NCI-H1436 treated with DMSO at 0.1 percent for 48 hours (cell line): ENCODE results near the gene NHLRC4.

Experiments used
- DNase-seq: peaks from one replicate; lab custom pipeline; 2025; lab: John Stamatoyannopoulos, UW

NHLRC4 gene, protein sequence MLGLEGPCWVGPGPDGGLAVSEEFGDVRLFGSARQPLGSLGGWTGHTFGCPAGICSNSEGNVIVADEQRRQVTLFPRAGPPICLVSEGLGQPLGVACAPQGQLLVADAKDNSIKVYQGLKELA

DNA sequence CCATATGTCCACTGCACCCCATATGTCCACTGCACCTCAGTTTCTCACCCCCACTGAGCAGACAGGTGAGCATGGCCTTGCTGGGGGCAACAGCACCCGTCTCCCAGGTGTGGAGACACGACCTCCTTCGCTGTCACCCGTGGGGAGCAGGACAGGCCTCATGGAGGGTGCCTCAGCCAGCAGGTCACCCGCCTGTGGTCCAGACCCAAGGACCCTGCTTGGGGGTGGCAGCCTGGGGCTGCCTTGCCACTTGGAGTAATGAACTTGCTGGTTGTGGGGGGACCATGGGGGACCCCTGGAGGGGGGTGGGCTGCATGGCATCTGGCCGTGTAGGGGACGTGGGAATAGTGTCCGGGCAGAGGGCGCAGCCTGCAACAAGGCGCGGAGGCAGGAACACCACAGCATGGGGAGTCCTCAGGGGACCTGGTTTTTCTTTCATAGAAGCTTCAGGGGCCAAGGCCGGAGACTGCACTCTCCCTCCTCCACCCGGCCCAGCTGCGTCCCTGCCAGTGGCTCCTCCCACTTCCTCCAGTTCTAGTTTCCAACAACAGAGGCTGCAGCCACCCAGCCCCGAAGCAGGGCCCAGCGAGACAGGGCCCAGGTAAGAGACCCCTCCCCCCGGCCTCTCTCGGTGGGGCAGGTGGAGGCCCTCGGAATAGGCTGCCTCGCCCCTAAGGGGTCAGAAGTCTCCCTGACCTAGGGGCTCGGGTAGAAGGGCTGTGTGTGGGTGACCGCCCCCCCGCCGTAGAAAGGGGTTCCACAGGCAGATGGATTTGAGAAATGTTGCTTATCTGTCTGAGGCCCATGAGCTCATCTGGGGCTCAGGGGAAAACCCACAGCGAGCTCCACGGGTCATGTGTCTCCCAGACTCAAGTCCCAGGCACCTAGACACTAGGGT is at the start of gene NHLRC4:
Gene NHLRC4 (plus strand): TSS at position 531 of the 898 bp plus-strand sequence. CDS start 1,043 bp downstream, outside the sequence.
- DNase-seq: no peak

DNA sequence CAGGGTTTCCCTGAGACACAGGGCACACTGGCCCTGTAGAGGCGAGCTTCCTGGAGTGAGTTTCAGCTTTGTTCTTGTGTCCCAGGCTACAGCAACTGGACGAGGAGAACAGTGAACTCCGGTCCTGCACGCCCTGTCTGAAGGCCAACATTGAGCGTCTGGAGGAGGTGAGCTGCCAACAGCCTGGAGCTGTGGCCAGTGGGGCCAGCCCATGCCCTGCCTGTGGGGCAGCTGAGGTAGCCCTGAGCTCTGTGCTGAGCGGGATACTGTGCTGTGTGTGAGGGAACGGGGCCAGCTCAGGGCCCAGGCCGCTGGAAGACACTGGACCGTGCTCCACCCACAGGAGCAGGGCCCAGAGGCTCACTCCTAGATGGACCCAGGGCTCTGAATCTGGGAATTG is 47.9 kb upstream of the NHLRC4 start:
- DNase-seq: no peak

DNA sequence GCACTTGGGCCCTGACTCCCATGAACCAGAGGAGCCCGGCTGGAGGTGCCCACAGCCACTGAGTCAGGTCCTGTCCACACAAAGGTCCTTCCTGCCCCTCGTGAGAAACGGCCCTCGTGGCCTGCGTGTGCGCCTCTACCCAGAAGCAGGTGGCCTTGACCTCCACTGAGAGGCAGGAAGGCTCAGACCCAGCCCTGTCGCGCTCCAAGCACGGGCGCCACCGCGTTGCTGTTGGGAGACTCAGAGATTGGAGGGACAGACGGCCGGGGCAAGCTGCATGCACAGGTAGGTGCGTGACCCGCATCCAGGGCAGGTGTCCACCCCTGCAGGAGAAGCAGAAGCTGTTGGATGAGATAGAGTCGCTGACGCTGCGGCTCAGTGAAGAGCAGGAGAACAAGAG is 47.4 kb upstream of the NHLRC4 start:
- no peak for DNase-seq

DNA sequence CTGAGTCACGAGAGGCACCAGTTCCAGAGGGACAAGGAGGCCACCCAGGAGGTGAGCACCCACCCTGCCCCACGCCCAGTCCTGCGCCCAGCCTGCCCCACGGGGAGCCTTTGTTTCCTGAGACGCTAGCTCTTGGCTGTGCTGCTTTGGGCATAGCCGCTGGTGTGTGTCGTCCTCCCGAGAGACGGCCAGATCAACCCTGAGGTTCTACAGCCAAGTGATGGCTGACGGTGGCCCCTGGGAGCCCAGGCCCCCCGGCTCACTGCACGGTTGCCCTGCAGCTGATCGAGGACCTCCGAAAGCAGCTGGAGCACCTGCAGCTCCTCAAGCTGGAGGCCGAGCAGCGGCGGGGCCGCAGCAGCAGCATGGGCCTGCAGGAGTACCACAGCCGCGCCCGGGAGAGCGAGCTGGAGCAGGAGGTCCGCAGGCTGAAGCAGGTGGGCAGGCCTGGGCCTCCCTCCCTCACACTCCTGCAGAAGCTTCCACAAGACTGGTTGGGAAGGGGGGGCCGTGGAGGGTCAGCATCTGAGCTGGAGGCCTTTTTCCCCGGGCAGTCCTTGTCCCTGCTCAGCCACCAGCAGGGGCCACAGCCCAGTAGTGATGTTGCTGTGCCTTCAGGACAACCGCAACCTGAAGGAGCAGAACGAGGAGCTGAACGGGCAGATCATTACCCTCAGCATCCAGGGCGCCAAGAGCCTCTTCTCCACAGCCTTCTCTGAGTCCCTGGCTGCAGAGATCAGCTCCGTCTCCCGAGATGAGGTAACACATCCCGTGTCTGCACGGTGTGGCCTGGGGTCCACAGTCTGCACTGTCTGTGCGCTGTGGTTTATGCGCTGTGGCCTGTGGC is 46.7 kb upstream of the NHLRC4 start:
- DNase-seq: no peak

DNA sequence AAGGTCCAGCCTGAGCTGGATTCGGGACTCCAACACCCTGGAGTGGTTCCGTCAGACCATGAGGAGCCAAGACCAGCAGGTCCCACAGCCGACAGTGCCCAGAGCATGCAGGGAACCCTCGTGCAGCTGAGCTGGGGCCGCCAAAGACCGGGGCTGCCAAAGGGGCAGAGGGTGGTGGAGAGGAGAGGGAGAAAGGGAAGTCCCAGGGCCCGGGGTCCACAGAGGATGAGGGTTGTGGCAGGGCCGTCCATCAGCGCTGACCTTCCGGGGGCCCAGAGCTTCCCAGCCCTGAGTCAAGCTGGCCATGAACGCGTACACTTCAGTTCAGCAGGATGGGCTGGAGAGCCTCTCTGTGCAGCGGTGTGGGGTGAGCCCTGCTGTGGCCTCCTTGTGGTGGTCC is 46.0 kb upstream of the NHLRC4 start:
- no peak for DNase-seq

DNA sequence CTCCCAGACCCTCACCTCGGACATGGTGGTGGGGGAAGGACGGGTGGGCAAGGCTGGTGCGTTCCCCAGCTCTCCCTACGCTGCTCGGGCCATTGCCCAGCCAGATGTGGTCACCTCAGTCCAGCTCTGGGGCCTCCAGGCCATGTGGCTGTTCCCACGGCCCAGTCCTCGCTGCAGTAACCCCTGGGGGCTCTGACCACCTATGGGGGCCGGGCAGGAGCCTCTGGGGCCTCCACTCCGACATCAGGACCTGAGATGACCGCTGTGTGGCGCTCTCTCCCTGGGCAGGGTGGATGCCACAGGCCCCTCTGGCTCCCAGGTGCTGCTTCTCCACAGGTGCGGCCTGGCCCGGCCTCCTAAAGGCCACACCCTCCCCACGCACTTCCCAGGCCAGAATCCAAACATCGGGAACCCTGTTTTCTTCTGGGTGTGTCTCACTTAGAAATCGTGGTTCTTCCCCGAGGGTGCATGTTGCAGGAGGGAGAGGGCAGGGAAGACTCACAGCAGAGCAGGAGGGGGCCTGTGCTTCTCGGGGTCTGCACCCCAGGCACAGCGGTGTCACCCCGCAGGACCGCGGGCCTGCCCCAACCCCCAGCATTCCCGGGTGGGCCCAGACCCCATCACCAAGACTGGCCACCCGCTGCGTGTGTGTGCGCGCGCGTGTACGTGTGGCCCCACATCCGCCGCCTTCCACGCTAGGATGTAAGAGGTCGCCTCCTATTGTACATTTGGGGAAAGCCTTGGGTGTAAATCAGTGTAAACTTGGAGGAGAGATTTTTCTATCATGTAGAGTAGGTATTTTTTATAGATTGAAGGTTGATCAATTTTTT is 45.2 kb upstream of the NHLRC4 start:
- DNase-seq: no peak

DNA sequence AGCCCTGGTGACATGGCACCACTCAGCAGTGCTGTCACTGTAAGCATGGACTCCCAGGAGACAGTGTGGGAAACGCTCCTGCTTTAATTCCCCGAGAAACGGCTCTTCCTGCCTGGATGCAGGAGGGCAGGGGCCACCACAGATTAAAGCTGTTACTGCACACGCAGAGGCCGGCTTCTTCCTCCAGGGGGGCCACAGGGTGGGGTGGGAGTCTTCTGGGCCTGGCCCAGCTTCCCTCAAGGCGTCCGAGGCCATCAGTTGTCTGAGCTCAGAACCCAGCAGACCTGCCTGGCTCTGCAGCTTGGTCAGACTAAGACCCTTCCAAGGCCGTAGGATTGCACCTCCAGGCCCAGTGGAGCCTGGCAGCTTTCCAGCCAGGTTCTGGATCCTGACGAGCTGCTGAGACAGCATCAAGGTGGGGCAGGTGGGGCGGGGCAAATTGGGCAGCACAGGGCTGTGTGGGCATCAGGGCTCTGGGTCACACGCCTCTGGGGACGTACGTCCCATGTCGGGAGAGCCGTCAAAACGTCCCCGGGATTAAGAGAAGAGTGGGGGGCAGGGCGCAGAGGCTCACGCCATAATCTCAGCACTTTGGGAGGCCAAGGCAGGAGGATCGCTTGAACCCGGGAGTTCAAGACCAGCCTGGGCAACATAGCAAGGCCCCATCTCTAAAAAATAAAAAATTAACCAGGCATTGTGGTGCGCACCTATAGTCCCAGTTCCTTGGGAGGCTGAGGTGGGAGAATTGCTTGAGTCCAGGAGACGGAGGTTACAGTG is 44.3 kb upstream of the NHLRC4 start:
- no peak for DNase-seq

DNA sequence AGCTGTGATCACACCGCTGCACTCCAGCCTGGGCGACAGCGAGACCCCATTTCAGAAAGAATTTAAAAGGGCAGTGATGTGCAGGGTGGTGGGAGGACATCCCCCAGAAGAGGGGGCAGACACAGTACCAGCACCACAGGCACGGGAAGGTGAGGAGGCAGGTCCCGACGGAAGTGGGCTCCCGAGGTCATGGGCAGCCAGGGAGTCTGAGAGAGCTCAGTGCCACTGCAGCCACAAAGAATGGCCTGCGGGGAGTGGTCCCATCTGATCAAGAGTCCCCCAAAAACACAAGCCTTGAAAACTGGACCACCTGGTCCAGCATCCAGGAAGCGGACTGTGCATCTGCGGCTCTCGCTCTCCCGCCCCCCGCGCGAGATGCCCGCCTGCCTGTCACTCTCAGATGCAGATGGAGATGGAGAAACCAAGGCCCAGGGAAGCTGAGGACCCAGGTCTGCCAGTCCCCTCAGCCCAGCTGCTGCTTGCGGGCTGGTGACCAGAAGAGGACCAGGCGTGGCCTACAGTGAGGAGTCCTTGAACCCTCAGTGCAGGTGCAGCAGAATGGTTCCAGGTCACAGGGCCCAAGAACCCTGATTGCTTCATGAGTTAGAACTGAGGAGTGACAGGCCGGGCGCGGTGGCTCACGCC is 43.6 kb upstream of the NHLRC4 start:
- DNase-seq: no peak

DNA sequence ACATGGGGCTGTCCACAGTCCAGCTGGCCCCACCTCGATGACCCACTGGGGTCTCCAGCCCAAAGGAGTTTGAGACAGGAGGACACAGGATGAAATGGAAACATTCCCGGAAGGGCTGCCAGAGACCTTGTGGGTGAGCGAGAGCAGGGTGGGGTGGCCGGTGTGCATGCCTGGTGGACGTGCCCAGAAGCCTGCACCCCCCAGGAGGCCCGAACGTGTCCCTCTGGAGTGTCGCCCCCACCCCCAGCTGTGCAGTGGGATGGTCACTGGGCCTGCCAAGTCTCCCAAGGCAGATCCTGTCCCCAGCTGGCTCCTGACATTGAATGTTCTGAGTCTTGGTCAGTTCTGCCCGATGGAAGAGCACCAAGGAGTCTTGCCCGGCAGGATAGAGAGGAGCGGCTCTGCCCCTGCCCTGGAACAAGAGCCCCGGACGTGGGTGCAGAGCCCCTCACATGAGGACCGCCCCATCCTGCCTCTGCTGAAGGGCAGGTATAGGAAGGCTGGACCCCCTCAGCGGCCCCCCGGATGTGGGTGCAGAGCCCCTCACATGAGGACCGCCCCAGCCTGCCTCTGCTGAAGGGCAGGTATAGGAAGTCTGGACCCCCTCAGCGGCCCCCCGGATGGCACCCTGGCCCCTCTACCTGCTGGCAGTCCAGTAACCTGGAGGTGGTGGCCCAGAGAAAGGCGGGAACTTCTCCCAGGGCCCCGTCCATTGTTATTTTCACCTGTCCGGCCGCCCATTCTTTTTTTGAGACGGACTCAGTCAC is 42.3 kb upstream of the NHLRC4 start:
- no peak for DNase-seq

DNA sequence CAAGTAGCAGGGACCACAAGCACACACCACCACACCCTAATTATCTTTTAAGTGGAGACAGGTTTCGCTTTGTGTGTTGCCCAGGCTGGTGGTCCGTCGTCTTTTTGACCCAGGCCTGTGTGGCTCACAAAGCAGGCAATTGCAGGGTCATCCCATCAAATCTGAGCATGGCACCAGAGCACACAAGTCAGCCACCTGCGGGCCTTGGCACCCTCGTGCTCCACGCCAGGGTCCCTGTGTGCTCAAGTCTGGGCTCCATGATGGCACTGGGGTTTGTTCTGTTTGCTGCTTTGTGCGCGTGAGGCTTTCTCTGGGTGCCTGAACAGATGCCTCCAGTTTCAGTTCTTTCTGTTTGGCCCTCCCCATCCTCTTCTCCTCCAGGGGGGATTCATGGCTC is 41.7 kb upstream of the NHLRC4 start:
- DNase-seq: no peak

DNA sequence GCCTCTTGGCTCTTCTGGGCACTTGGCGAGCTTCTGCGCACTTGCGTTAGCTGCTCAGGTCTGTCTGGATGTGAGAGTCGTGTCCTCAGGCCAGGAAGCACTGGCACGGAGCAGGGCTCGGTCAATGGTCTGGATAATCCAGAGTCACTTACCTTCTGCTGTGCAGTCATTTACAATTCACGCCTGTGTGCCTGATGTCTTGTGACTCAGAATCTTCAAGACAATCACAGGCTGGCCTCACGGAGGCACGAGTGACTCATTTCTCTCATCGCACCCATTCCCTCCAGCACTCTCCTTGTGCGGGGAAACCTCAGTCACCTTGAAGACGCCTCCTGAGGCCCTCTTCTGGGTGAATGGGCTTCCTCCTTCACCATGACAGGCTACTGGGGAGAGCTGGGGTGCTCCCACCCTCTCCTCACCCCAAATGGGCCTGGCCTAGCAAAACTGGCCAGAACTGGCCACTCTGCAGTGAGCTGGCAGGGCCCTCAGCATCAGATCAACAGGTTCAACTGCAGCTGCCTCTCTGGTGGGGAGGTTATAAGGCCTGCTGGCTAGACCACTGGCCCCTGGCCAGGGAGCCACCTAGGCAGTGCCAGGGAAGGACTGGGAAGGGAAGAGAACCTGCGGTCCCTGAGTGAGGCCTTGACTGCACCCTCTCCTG is 41.2 kb upstream of the NHLRC4 start:
- DNase-seq: no peak

DNA sequence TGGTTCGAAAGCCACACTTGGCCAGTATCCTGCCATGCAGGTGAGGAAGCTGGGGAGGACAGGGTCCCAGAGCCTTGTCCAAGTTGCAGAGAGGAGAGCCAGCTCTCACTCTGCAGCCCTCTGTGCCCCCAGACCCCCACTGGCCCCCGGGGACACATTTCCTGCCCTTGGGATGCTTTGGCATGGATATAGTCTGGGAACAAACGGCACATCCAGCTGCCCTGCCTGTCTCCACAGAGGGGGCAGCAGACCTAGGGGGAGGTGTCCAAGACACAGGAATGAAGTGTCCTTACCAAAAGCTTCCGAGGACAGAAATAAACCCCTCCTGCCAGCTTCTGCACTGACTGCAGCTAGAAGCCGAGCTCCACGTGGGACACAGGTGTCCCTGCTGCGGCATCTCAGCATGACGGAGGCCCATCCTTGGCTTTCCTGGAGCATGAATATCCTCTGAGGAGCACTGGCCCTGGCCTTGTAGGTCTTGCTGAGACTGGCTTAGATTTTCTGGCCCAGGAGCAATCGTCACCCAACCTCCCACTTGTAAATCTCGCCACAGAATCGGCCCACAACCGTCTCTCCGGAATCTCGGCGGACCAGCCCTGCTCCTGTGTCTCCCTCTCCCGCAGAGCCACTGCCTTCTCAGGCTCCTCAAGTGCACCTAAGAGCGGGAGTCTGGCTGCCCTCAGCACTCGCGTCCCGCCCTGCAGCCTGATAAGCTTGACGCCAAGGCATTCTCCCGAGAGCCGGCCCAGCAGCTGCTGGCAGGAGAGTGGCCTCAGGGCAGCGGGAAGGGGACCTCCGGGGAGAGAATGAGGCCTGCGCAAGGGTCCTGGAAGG is 40.4 kb upstream of the NHLRC4 start:
- no peak for DNase-seq

DNA sequence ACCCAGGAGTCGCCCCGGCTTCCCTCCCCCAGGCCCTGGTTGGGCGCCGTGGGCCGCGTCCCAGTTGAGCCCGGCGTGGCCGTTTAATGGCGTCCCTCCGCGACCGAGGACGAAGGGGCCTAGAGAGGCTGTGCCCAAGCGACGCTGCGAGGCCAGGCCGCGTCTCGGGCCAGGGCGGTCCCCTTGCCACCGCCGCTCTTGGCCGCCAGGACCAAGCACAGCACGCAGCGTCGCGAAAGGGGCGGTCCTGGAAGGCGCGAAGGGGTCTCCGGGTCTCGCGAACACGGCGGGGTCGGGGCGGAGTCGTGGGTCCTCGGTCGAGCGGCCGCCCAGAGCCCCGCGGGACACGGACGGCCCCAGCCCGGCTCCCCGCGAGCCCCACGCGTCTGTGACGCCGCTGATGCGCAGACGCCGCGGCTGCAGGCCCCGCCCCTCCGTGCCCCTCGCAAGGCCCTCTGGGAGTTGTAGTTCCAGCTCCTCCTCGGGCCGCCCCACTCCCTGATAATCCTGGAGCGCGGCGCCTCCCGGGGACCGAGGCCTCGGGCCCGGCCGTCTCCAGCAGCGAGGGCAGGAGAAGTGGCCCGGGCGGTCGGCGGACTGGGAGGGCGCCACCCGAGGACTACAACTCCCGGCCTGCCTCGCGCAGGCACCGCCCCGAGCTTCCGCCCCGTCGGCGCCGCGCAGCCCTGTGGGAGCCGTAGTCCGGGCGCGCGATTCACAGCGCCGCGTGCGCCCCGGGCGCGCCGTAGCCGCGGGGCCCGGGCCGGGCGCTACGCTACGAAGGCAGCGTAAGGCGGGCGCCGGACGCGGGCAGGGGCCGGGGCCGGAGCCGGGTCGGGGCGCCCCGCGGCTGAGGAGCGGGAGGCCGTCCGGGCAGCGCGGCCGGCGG is 39.5 kb upstream of the NHLRC4 start, which contains the start of gene CAPN15:
Gene CAPN15 (plus strand): TSS at position 698 of the 889 bp plus-strand sequence. CDS start 19,127 bp downstream, outside the sequence.
- peak; percentile 56 for DNase-seq

DNA sequence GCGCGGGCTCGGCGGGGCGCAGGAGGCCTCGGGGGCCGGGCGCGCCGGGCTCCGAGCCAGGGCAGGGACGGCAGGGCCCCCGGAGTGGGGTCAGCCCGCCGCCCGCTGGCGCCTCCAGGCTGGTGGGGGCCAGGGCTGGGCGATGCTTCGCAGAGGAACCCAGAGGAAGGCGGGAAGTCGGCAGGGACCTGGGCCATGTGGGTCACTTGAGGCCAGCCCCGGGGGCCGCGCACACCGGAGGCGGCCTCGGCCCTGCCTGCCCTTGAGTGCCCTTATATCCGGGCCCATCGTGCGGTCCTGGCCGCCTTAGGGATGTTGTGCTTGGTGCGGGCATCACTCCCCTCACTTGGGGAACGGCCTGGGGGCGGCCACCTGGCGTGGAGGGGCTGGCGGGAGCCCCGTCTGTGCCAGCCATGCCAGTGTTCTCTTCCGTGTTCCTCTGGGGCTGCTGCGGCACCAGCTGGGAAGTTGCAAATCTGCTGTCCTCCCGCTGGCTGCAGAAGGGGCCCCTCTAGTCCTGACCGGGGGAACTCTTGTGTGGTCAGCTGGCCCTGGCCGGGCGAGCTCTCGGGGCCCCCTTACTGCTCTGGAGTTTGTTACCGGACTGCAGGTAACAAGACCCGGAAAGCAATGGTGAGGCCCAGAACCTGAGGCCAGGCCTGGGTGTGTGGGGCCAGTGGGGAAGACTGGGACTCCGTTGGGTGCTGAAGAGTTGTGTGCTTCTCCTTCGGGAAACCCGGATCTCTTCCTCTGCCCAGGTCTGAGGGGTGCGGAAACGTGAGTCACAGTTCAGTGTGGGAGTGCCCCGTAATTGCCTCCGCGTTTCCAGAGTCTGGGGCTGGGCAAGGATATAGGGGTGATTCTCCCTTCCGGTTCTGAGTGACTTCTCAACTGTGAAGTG is 38.4 kb upstream of the NHLRC4 start:
- no peak for DNase-seq

DNA sequence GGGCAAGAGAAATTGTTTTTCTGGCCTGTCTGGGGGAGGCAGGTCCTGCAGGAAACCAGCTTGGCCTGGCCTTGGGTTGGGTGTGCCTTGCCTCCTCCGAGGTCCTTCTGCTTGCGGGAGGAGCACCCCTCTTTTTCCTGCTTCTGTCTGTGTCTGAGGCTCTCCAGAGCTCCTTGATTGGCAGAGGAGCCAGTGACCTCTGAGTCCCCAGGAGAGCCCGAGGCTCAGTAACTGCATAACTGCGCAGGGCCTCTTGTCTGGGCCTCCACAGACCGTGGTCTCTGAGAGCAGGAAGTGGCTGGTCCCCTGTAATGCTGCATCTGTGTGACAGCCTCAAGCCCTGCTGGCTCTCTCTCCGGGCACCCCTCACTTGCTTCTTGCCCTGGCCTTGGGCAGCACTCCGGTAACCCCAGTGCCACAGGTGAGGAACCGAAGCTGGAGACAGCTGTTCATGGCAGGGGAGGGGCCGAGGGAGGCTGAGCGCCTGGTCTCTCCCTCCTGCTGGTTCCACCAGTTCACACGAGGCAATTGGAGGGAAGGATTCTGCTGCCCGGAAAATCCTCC is 37.7 kb upstream of the NHLRC4 start:
- no peak for DNase-seq
